ENCODE results near the gene ARHGEF40. TPM values are rescaled to one million over a fixed set of nuclear protein-coding genes. Genes with fewer than 3 reads are reported as not detected.

ARHGEF40 gene
- total and polyA plus RNA-seq, 2 experiments from 2014 or later = 22.4 to 56.6 TPM

GRCh38 chr14:21074398-21075272 lies 4.5 kb downstream of the ARHGEF40 start:
- no peak overlapping the region for H3K4me3 ChIP-seq
- no peaks in the 10 kb centered on the region for H3K9me2 ChIP-seq (ENCODE audit: insufficient read depth)
- WGBS, 2 experiments (ENCODE audit: low coverage in 1 of 2, low lambda C conversion rate in 2 of 2, missing lambda C conversion rate in 2 of 2) = 89 to 90% methylated on average over 26 of the region's 26 CpGs
- no peak overlapping the region for H3K4me2 ChIP-seq (ENCODE audit: unreplicated experiment)
- no peak for TF ChIP-seq EZH2 (IDR thresholded peaks at IDR 0.05; ENCODE audit: insufficient read depth, poor library complexity, severe bottlenecking)
- TF ChIP-seq EZH2phosphoT487 (IDR thresholded peaks at IDR 0.05; ENCODE audit: insufficient read depth, low read depth) = no peak
- H2AFZ ChIP-seq = no peak overlapping the region
- H3F3A ChIP-seq (ENCODE audit: insufficient read depth) = peaks cover 28% of the 10 kb centered on the region
- no peaks in the 10 kb centered on the region for H4K20me1 ChIP-seq (ENCODE audit: insufficient read depth)
- H3K27ac ChIP-seq = no peak overlapping the region
- no peaks in the 10 kb centered on the region for H3K9me3 ChIP-seq (ENCODE audit: low read depth)
- no peak for DNase-seq
- peaks cover 41% of the 10 kb centered on the region for H3K79me2 ChIP-seq (ENCODE audit: insufficient read depth)
- peaks cover 33% of the 10 kb centered on the region for H3K36me3 ChIP-seq (ENCODE audit: low read depth)
- peaks cover 16% of the 10 kb centered on the region for H3K4me1 ChIP-seq (ENCODE audit: insufficient read depth)
- in situ Hi-C loops (cut with MboI) = no loop called here
- H3K9ac ChIP-seq = no peak overlapping the region
- H3K27me3 ChIP-seq (replicated peaks; ENCODE audit: insufficient read depth) = no peaks in the 10 kb centered on the region

- Histone ChIP-seq H3K9me3 (ENCODE audit: low read depth) (no peaks in the 10 kb centered on the region), H3K4me1 (ENCODE audit: insufficient read depth) (peaks cover 16% of the 10 kb centered on the region), H3K4me2 (ENCODE audit: unreplicated experiment) (no peak overlapping the region), H3K9ac (no peak overlapping the region), H4K20me1 (ENCODE audit: insufficient read depth) (no peaks in the 10 kb centered on the region), H2AFZ (no peak overlapping the region), H3F3A (ENCODE audit: insufficient read depth) (peaks cover 24% of the 10 kb centered on the region), H3K36me3 (ENCODE audit: low read depth) (peaks cover 33% of the 10 kb centered on the region), H3K27me3 (replicated peaks; ENCODE audit: insufficient read depth) (no peaks in the 10 kb centered on the region), H3K79me2 (ENCODE audit: insufficient read depth) (peaks cover 41% of the 10 kb centered on the region), H3K4me3 (no peak overlapping the region), H3K9me2 (ENCODE audit: insufficient read depth) (no peaks in the 10 kb centered on the region), H3K27ac (no peak overlapping the region)
- no peak for TF ChIP-seq EZH2phosphoT487 (IDR thresholded peaks at IDR 0.05; ENCODE audit: insufficient read depth, low read depth)
- no peak for TF ChIP-seq EZH2 (IDR thresholded peaks at IDR 0.05; ENCODE audit: insufficient read depth, poor library complexity, severe bottlenecking)
- DNase-seq = no peak
- in situ Hi-C loops (cut with MboI) = no loop called here
- 79 to 80% methylated on average over 8 to 9 of the region's 9 CpGs for WGBS, 2 experiments (ENCODE audit: low coverage in 1 of 2, low lambda C conversion rate in 2 of 2, missing lambda C conversion rate in 2 of 2)
Observed at GRCh38 chr14:21075719-21076437, 5.8 kb downstream of the ARHGEF40 start.

GRCh38 chr14:21077672-21078071 lies 7.6 kb downstream of the ARHGEF40 start:
- Histone ChIP-seq H3K27me3 (replicated peaks; ENCODE audit: insufficient read depth) (no peaks in the 10 kb centered on the region), H3K27ac (no peak overlapping the region)

GRCh38 chr14:21078287-21078686 lies 8.2 kb downstream of the ARHGEF40 start:
- Histone ChIP-seq H3K9me3 (ENCODE audit: low read depth) (no peaks in the 10 kb centered on the region), H2AFZ (no peak overlapping the region), H3F3A (ENCODE audit: insufficient read depth) (peaks cover 9% of the 10 kb centered on the region), H3K79me2 (ENCODE audit: insufficient read depth) (peaks cover 33% of the 10 kb centered on the region), H3K27ac (no peak overlapping the region), H3K4me2 (ENCODE audit: unreplicated experiment) (no peak overlapping the region), H3K9ac (no peak overlapping the region), H3K9me2 (ENCODE audit: insufficient read depth) (no peaks in the 10 kb centered on the region), H3K4me3 (no peak overlapping the region), H4K20me1 (ENCODE audit: insufficient read depth) (no peaks in the 10 kb centered on the region), H3K27me3 (replicated peaks; ENCODE audit: insufficient read depth) (no peaks in the 10 kb centered on the region), H3K4me1 (ENCODE audit: insufficient read depth) (peaks cover under 1% of the 10 kb centered on the region), H3K36me3 (ENCODE audit: low read depth) (peaks cover 43% of the 10 kb centered on the region)
- in situ Hi-C loops (cut with MboI) = no loop called here
- TF ChIP-seq EZH2phosphoT487 (IDR thresholded peaks at IDR 0.05; ENCODE audit: insufficient read depth, low read depth) (no peak), EZH2 (IDR thresholded peaks at IDR 0.05; ENCODE audit: insufficient read depth, poor library complexity, severe bottlenecking) (no peak)
- 83 to 85% methylated on average over 5 of the region's 5 CpGs for WGBS, 2 experiments (ENCODE audit: low coverage in 1 of 2, low lambda C conversion rate in 2 of 2, missing lambda C conversion rate in 2 of 2)
- no peak for DNase-seq

More at GRCh38 chr14:21077672-21078071, 7.6 kb downstream of the ARHGEF40 start:
- 98 to 100% methylated on average over 2 of the region's 2 CpGs for WGBS, 2 experiments (ENCODE audit: low coverage in 1 of 2, low lambda C conversion rate in 2 of 2, missing lambda C conversion rate in 2 of 2)
- Histone ChIP-seq H3K4me3 (no peak overlapping the region), H3K9me3 (ENCODE audit: low read depth) (no peaks in the 10 kb centered on the region), H3K4me1 (ENCODE audit: insufficient read depth) (peaks cover 6% of the 10 kb centered on the region), H3K9me2 (ENCODE audit: insufficient read depth) (no peaks in the 10 kb centered on the region), H3K9ac (no peak overlapping the region), H3K36me3 (ENCODE audit: low read depth) (peaks cover 38% of the 10 kb centered on the region), H4K20me1 (ENCODE audit: insufficient read depth) (no peaks in the 10 kb centered on the region), H3K4me2 (ENCODE audit: unreplicated experiment) (no peak overlapping the region), H2AFZ (no peak overlapping the region), H3F3A (ENCODE audit: insufficient read depth) (peaks cover 11% of the 10 kb centered on the region), H3K79me2 (ENCODE audit: insufficient read depth) (peaks cover 39% of the 10 kb centered on the region)
- in situ Hi-C loops (cut with MboI) = no loop called here
- DNase-seq = no peak
- no peak for TF ChIP-seq EZH2 (IDR thresholded peaks at IDR 0.05; ENCODE audit: insufficient read depth, poor library complexity, severe bottlenecking)
- no peak for TF ChIP-seq EZH2phosphoT487 (IDR thresholded peaks at IDR 0.05; ENCODE audit: insufficient read depth, low read depth)

All from GM23248 (cell line).